Liver (tissue), 9 donors: ENCODE results near the gene CACNA1C. TPM values are rescaled to one million over a fixed set of nuclear protein-coding genes. Genes with fewer than 3 reads are reported as not detected.
A peak's percentile ranks its signal among the peaks of the same experiment; 100 is the strongest.

Experiments
- DNase-seq: peaks from one replicate; pipeline ENCODE4 v3.0.0-alpha.2; 2017; ENCODE audit warnings: low spot score
- H3K27ac ChIP-seq, 2 donors: one replicate each; pipeline ENCODE4 v1.7.0; 2013; ENCODE audit warnings: inconsistent platforms in 2 of 2, low read length in 2 of 2, control low read depth in 1 of 2, low read depth in 1 of 2, mild to moderate bottlenecking in 1 of 2
- H3K27me3 ChIP-seq, 4 donors: one replicate each; pipeline versions ENCODE4 v1.6.1 to v1.7.0; 2013; ENCODE audit warnings: low read length in 3 of 4, inconsistent platforms in 1 of 4, mild to moderate bottlenecking in 1 of 4, moderate library complexity in 1 of 4; ENCODE audit not compliant: control insufficient read depth in 4 of 4, insufficient read depth in 4 of 4
- H3K36me3 ChIP-seq, 4 donors: one replicate each; pipeline versions ENCODE4 v1.6.1 to v1.7.0; 2013; ENCODE audit warnings: low read length in 3 of 4, mild to moderate bottlenecking in 3 of 4, low read depth in 1 of 4, moderate library complexity in 1 of 4; ENCODE audit not compliant: control insufficient read depth in 4 of 4, insufficient read depth in 3 of 4
- H3K4me1 ChIP-seq, 4 donors: one replicate each; pipeline versions ENCODE4 v1.6.1 to v1.7.0; 2013; ENCODE audit warnings: low read length in 3 of 4, mild to moderate bottlenecking in 3 of 4, moderate library complexity in 1 of 4; ENCODE audit not compliant: control insufficient read depth in 4 of 4, insufficient read depth in 4 of 4
- H3K4me3 ChIP-seq, 3 donors: one replicate each; pipeline versions ENCODE4 v1.6.1 to v1.7.0; 2013; ENCODE audit warnings: low read length in 3 of 3, control low read depth in 1 of 3, low read depth in 1 of 3, mild to moderate bottlenecking in 1 of 3
- H3K9ac ChIP-seq, 2 donors: one replicate each; pipeline ENCODE4 v1.7.0; 2013; ENCODE audit warnings: low read length in 2 of 2, mild to moderate bottlenecking in 2 of 2, moderate library complexity in 2 of 2, control low read depth in 1 of 2, low read depth in 1 of 2
- H3K9me3 ChIP-seq, 4 donors: one replicate each; pipeline versions ENCODE4 v1.6.1 to v1.7.0; 2013; ENCODE audit warnings: low read length in 3 of 4; ENCODE audit not compliant: control insufficient read depth in 4 of 4
- ATF3 ChIP-seq: IDR thresholded peaks from 2 replicates; pipeline ENCODE4 v1.6.1; 2016; ENCODE audit warnings: antibody characterized with exemption
- HNF4A ChIP-seq, 2 donors: conservative IDR thresholded peaks; 2 replicates each; pipeline ENCODE4 v1.6.1; 2016; ENCODE audit warnings: antibody characterized with exemption in 2 of 2, mild to moderate bottlenecking in 2 of 2
- HNF4G ChIP-seq: IDR thresholded peaks from 2 replicates; pipeline ENCODE4 v1.6.1; 2016; ENCODE audit warnings: antibody characterized with exemption
- NR2F2 ChIP-seq: IDR thresholded peaks from 2 replicates; pipeline ENCODE4 v1.6.1; 2016; ENCODE audit warnings: antibody characterized with exemption
- RAD21 ChIP-seq, 2 donors: IDR thresholded peaks; 2 replicates each; pipeline ENCODE4 v1.6.1; 2016; ENCODE audit warnings: antibody characterized with exemption in 2 of 2, mild to moderate bottlenecking in 2 of 2
- RXRA ChIP-seq, 2 donors: IDR thresholded peaks; 2 replicates each; pipeline ENCODE4 v1.6.1; 2017 to 2018; ENCODE audit warnings: antibody characterized with exemption in 2 of 2, mild to moderate bottlenecking in 1 of 2
- SP1 ChIP-seq: IDR thresholded peaks from 2 replicates; pipeline ENCODE4 v1.6.1; 2018; ENCODE audit warnings: antibody characterized with exemption, mild to moderate bottlenecking
- YY1 ChIP-seq: IDR thresholded peaks from 2 replicates; pipeline ENCODE4 v1.6.1; 2016; ENCODE audit warnings: antibody characterized with exemption, mild to moderate bottlenecking
- ZBTB33 ChIP-seq: IDR thresholded peaks from 2 replicates; pipeline ENCODE4 v1.6.1; 2016; ENCODE audit warnings: antibody characterized with exemption
- WGBS: extraction: QIAGEN DNeasy Blood & Tissue Kit; methylation state at CpG from one replicate; pipeline ENCODE4 v1.1.7; 2013; 5-methylcytosine and 5-hydroxymethylcytosine counted together
- polyA plus RNA-seq, 2 donors: library from polyadenylated mRNA; stranded (reverse) in 1 of 2; unstranded in 1 of 2; fragments of 200-250 nt in 1 of 2; fragments of >200 nt in 1 of 2; fragmentation: Nextera tagmentation in 1 of 2; extraction: Ambion mirVana in 1 of 2; gene quantifications; one replicate each; pipeline versions ENCODE4 v1.2.1 to v1.2.3, GENCODE V29; 2013 to 2015
- total RNA-seq, 2 donors: library from RNA; depleted of rRNA; stranded (reverse); fragments of >200 nt; gene quantifications; one replicate each; pipeline ENCODE4 v1.2.3, GENCODE V29; 2014
- TF ChIP-seq, protein P1 (sequence below): fragments of 150-350 bp; IDR thresholded peaks from 2 replicates; pipeline ENCODE4 v1.5.1; 2017; ENCODE audit warnings: improper control_type of control experiment, low read depth, low read length; ENCODE audit not compliant: missing input control
- TF ChIP-seq, protein P2 (sequence below): IDR thresholded peaks from 2 replicates; pipeline ENCODE4 v1.6.1; 2016; ENCODE audit warnings: antibody characterized with exemption
- donor health status: healthy.
- donor health status: healthy.
- donor health status: healthy.
- donor health status: healthy.
- donor health status: healthy.

CACNA1C gene
- total and polyA plus RNA-seq, 4 donors, result 0.23 to 1.9 (median 0.41) TPM

GRCh38 chr12:2054091-2055018 is 1.6 kb downstream of the CACNA1C start:
- H3K27me3 ChIP-seq, result peaks cover 5 to 28% (median 9%) of the 10 kb centered on the region in 4 donors
- no peak overlapping the region for H3K27ac ChIP-seq
- 7% methylated on average over 40 of the region's 40 CpGs for WGBS
- H3K9ac ChIP-seq, result no peak overlapping the region
- TF ChIP-seq SP1, result no peak
- TF ChIP-seq ZBTB33, result no peak
- TF ChIP-seq, protein P1, sequence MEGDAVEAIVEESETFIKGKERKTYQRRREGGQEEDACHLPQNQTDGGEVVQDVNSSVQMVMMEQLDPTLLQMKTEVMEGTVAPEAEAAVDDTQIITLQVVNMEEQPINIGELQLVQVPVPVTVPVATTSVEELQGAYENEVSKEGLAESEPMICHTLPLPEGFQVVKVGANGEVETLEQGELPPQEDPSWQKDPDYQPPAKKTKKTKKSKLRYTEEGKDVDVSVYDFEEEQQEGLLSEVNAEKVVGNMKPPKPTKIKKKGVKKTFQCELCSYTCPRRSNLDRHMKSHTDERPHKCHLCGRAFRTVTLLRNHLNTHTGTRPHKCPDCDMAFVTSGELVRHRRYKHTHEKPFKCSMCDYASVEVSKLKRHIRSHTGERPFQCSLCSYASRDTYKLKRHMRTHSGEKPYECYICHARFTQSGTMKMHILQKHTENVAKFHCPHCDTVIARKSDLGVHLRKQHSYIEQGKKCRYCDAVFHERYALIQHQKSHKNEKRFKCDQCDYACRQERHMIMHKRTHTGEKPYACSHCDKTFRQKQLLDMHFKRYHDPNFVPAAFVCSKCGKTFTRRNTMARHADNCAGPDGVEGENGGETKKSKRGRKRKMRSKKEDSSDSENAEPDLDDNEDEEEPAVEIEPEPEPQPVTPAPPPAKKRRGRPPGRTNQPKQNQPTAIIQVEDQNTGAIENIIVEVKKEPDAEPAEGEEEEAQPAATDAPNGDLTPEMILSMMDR, result no peak
- no peak for TF ChIP-seq RAD21 (IDR thresholded peaks at IDR 0.05)
- TF ChIP-seq HNF4A (conservative IDR thresholded peaks at IDR 0.05), result no peak
- TF ChIP-seq ATF3, result no peak
- no peak for TF ChIP-seq NR2F2
- no peak for TF ChIP-seq HNF4G
- TF ChIP-seq, protein P2, sequence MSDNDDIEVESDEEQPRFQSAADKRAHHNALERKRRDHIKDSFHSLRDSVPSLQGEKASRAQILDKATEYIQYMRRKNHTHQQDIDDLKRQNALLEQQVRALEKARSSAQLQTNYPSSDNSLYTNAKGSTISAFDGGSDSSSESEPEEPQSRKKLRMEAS, result no peak
- no peak for TF ChIP-seq RXRA (IDR thresholded peaks at IDR 0.05)
- no peak for DNase-seq
- H3K9me3 ChIP-seq, result no peaks in the 10 kb centered on the region
- H3K36me3 ChIP-seq, result no peaks in the 10 kb centered on the region
- peak overlapping the region in 1 of 3 donors; percentile 56 for H3K4me3 ChIP-seq
- peaks cover 6 to 12% (median 10%) of the 10 kb centered on the region in 4 donors for H3K4me1 ChIP-seq

DNA sequence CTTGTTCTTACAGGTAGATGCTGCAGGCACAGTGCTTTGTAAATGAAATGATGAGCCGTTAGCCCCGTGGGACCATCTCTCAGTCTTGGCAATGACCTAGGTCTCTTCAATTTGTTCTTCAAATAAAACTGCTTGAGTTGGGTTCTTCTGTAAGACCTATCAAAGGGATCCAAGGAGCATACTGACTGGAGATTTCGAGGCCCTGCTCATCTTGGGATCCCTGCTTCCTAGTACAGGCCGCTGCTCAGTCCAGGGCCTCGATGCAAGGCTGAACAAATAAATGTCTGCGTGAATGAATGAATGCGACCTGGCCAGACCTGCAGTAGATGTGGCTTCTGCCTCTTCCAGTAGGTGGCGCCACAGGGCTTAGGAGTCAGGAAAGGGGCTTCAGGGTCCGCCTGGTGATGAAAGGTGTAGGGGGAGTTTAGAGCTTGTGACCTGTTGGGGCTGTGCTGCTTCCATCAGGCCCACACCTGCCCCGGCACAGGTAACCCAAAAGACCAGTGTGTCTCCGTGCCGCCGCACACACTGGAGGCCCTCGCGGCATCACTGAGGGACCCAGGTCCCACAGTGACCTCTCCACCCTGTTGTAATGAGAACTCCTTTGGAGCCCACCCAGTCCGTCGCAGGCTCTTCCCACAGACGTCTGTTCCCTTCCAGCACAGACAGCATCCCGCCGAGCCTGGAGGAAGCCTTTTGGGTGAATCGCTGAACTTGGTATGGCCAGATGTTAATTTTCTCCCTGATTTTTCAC is 4.4 kb downstream of the CACNA1C start:
- Histone ChIP-seq H3K9me3 (no peaks in the 10 kb centered on the region), H3K36me3 (no peaks in the 10 kb centered on the region), H3K27me3 (peaks cover 3 to 23% (median 6%) of the 10 kb centered on the region in 4 donors), H3K4me1 (peaks cover 6 to 11% (median 8%) of the 10 kb centered on the region in 4 donors), H3K9ac (no peak overlapping the region), H3K27ac (no peak overlapping the region), H3K4me3 (no peak overlapping the region)
- DNase-seq, result peak; percentile 68
- WGBS, result 46% methylated on average over 21 of the region's 21 CpGs
- peak; percentile 77 to 79 for TF ChIP-seq RAD21 (IDR thresholded peaks at IDR 0.05)
- TF ChIP-seq YY1, result no peak
- TF ChIP-seq, protein P1, result peak; percentile 55
